ENCODE results near the gene RNASE4. TPM values are rescaled to one million over a fixed set of nuclear protein-coding genes. Genes with fewer than 3 reads are reported as not detected.

The RNASE4 gene
- total and polyA plus RNA-seq, 9 donors: 42.0 to 183 (median 102) TPM

GRCh38 chr14:20656274-20656673 lies 28.1 kb upstream of the RNASE4 start:
- TF ChIP-seq, protein P1, sequence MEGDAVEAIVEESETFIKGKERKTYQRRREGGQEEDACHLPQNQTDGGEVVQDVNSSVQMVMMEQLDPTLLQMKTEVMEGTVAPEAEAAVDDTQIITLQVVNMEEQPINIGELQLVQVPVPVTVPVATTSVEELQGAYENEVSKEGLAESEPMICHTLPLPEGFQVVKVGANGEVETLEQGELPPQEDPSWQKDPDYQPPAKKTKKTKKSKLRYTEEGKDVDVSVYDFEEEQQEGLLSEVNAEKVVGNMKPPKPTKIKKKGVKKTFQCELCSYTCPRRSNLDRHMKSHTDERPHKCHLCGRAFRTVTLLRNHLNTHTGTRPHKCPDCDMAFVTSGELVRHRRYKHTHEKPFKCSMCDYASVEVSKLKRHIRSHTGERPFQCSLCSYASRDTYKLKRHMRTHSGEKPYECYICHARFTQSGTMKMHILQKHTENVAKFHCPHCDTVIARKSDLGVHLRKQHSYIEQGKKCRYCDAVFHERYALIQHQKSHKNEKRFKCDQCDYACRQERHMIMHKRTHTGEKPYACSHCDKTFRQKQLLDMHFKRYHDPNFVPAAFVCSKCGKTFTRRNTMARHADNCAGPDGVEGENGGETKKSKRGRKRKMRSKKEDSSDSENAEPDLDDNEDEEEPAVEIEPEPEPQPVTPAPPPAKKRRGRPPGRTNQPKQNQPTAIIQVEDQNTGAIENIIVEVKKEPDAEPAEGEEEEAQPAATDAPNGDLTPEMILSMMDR (IDR thresholded peaks at IDR 0.05): no peak
- no peak for TF ChIP-seq POLR2A (IDR thresholded peaks at IDR 0.05)
- TF ChIP-seq EP300 (IDR thresholded peaks at IDR 0.05): no peak
- Histone ChIP-seq H3K4me1 (ENCODE audit: insufficient read depth) (no peaks in the 10 kb centered on the region), H3K9me3 (no peaks in the 10 kb centered on the region), H3K27me3 (no peaks in the 10 kb centered on the region), H3K4me3 (no peak overlapping the region), H3K36me3 (no peaks in the 10 kb centered on the region), H3K27ac (no peak overlapping the region)
- intact Hi-C loops (cut with DNase I): no loop called here
- no peak for DNase-seq
- WGBS, 3 donors: 67 to 80% (median 77%) methylated on average over 4 of the region's 4 CpGs

GRCh38 chr14:20657216-20658211 lies 26.8 kb upstream of the RNASE4 start:
- WGBS, 3 donors: 19 to 26% (median 22%) methylated on average over 28 of the region's 28 CpGs
- Histone ChIP-seq H3K4me3 (no peak overlapping the region), H3K27me3 (no peaks in the 10 kb centered on the region), H3K36me3 (no peaks in the 10 kb centered on the region), H3K4me1 (ENCODE audit: insufficient read depth) (no peaks in the 10 kb centered on the region), H3K9me3 (no peaks in the 10 kb centered on the region), H3K27ac (no peak overlapping the region)
- DNase-seq: no peak
- intact Hi-C loops (cut with DNase I): no loop called here
- no peak for TF ChIP-seq EP300 (IDR thresholded peaks at IDR 0.05)
- TF ChIP-seq POLR2A (IDR thresholded peaks at IDR 0.05): no peak
- TF ChIP-seq, protein P1 (IDR thresholded peaks at IDR 0.05): no peak

- Histone ChIP-seq H3K27me3 (no peaks in the 10 kb centered on the region), H3K4me3 (no peak overlapping the region), H3K27ac (no peak overlapping the region), H3K36me3 (no peaks in the 10 kb centered on the region), H3K4me1 (ENCODE audit: insufficient read depth) (peaks cover 2% of the 10 kb centered on the region), H3K9me3 (no peaks in the 10 kb centered on the region)
- intact Hi-C loops (cut with DNase I): no loop called here
- DNase-seq: no peak
- WGBS, 3 donors: 79 to 82% (median 79%) methylated on average over 3 of the region's 3 CpGs
- TF ChIP-seq EP300 (IDR thresholded peaks at IDR 0.05): no peak
Measured at GRCh38 chr14:20658246-20658645, 26.1 kb upstream of the RNASE4 start.

GRCh38 chr14:20659336-20659735 lies 25.0 kb upstream of the RNASE4 start:
- Histone ChIP-seq H3K27ac (no peak overlapping the region), H3K9me3 (no peaks in the 10 kb centered on the region), H3K36me3 (no peaks in the 10 kb centered on the region), H3K27me3 (no peaks in the 10 kb centered on the region), H3K4me1 (ENCODE audit: insufficient read depth) (peaks cover 2% of the 10 kb centered on the region), H3K4me3 (no peak overlapping the region)
- 63 to 70% (median 67%) methylated on average over 6 of the region's 6 CpGs for WGBS, 3 donors
- TF ChIP-seq, protein P1 (IDR thresholded peaks at IDR 0.05): no peak
- no peak for TF ChIP-seq POLR2A (IDR thresholded peaks at IDR 0.05)
- no peak for TF ChIP-seq EP300 (IDR thresholded peaks at IDR 0.05)
- intact Hi-C loops (cut with DNase I): no loop called here
- DNase-seq: no peak

Data from ovary (tissue), 9 donors.